ENCODE results near the gene TMEM31.
A peak's percentile ranks its signal among the peaks of the same experiment; 100 is the strongest.

The TMEM31 gene, protein sequence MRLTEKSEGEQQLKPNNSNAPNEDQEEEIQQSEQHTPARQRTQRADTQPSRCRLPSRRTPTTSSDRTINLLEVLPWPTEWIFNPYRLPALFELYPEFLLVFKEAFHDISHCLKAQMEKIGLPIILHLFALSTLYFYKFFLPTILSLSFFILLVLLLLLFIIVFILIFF

DNA sequence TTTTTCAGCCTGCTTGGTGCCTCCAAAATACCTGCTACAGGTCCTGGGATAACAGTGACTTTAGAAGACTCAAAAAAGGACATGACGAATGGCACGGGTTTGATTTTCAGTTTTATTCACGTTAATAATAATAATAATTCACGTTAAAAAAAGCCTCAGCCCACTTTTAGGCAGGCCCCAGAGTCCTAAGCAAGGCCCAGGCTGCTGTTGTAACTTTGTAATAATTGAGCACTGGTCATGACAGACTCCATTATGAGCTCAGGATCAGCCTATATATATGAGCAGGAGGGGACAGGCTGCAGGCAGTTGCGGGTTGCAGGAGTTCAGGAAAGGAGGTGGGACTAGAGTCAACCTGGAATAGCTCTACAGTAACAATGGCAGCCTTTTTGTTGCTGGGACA is at the start of gene TMEM31:
TMEM31 (plus strand) TSS at position 301 of the 400 bp plus-strand sequence. CDS start 1,350 bp downstream, outside the sequence.
- no peak for DNase-seq (ENCODE audit: low read depth, low spot score)
- no peak within 1 kb of the TSS for H3K27ac ChIP-seq

DNA sequence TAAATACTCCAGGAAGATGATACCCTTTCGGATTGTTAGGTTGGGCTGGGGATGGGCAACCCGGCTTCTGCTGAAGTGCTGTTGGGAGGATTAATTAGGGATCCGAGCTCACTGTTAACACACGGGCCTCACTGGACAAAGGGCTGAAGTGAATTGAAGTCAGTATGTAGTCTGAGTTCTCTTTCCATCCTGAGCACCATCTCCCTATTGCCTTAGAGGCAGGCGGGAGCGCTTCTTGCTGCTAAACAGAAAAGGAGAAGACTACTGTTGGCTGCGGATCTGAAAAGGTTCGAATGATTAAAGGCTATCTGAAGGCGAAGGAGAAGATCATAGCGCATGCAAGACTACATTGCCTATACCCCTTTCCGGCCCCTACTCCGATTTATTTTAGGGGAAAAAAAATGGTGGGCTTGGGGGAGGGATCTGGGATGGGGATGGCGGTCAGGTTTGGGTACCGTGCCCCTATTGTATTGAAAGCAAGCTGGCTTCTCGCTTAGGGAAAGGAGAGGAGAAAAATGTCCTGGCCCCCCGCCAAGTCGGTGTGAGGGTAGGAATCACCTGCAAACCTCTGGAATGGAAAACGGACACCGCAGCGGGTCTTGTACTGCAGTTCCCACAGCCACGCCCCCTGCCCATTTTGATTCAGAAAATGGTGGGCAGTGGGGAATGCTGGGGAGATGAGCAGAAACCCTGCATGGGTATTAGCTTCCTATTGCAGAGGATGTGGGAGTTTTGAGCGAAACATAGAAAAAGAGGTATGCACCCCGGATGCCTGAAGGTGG is 46.5 kb upstream of the TMEM31 start:
- H3K27ac ChIP-seq, result no peak overlapping the region

DNA sequence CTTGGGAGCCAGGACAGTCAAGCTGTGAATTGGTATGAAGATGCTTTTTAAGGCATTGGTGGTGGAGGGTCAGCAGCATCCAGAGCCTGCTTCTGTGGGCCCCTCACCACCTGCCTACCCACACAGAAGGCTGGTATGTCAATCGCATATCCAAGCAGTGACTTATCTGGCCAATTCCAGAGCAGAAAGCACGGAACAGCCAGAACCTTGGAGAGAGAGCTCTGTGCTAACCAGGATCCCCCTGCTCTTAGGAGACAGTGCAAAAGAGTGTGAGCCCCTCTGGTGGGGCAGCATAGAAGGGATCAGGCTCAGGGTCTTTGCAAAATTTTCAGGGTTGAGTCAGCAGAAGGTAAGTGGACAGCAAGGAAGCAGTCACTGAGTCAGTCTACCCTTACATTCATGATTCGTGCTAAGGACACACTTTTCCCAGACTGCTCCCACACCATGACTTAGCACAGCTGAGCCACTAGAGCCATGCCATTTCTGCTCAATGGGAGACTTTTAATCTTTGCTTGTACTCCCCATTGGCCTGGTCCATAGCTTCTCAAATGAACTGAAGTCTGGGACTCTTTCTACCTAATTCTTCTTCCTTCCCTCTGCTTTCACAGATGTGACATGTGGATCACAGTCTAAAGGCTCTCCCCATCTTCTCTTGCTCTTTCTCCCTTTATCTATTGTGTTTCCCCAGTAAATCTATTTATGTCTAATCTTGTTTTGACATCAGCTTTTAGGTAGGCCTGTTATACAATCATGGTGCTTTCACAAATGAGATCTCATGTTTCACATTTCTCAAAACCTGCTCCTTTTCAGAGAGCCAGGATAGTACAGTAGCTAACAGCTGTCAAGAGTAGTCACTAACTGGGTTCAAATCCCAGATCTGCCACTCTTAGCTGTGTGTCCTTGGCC is 44.3 kb upstream of the TMEM31 start:
- H3K27ac ChIP-seq, result no peak overlapping the region
- no peak for DNase-seq (ENCODE audit: low read depth, low spot score)

More for the DNA sequence above, 46.5 kb upstream of the TMEM31 start:
- DNase-seq (ENCODE audit: low read depth, low spot score), result no peak

DNA sequence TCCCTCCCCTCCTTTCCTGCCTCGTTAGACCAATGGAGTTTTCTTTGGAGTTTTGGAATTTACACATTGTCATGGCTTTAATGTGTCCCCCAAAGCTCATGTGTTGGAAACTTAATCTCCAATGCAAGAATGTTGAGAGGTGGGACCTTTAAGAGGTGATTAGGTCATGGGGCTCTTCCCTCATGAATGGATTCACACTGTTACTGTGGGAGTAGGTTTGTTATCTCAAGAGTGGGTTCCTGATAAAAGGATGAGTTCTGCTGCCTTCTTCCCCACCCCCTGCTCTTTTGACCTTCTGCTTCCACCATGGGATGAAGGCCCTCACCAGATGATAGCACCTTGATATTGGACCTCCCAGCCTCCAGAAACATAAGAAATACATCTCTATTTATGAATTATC is 41.0 kb upstream of the TMEM31 start:
- no peak for DNase-seq (ENCODE audit: low read depth, low spot score)

GRCh38 chrX:103674531-103675454 is 35.9 kb upstream of the TMEM31 start:
- DNase-seq (ENCODE audit: low read depth, low spot score), result no peak
- H3K27ac ChIP-seq, result no peak overlapping the region

More for the DNA sequence above, 41.0 kb upstream of the TMEM31 start:
- H3K27ac ChIP-seq, result no peak overlapping the region

GRCh38 chrX:103678199-103678993 is 32.3 kb upstream of the TMEM31 start:
- H3K27ac ChIP-seq, result peak overlapping the region; percentile 28
- DNase-seq (ENCODE audit: low read depth, low spot score), result no peak

GRCh38 chrX:103681443-103681842 is 29.3 kb upstream of the TMEM31 start:
- no peak overlapping the region for H3K27ac ChIP-seq
- DNase-seq (ENCODE audit: low read depth, low spot score), result no peak

- H3K27ac ChIP-seq, result peak overlapping the region; percentile 93
Observed at GRCh38 chrX:103685396-103685795, 25.3 kb upstream of the TMEM31 start.

GRCh38 chrX:103686199-103687072 is 24.3 kb upstream of the TMEM31 start, which contains the start of gene MORF4L2:
Gene MORF4L2 (minus strand): TSS chrX:103686699. CDS start chrX:103677027, 9,672 bp downstream.
- H3K27ac ChIP-seq, result peak within 1 kb of the TSS; percentile 93
- DNase-seq (ENCODE audit: low read depth, low spot score), result peak; percentile 98

More at GRCh38 chrX:103685396-103685795, 25.3 kb upstream of the TMEM31 start:
- DNase-seq (ENCODE audit: low read depth, low spot score), result no peak

DNA sequence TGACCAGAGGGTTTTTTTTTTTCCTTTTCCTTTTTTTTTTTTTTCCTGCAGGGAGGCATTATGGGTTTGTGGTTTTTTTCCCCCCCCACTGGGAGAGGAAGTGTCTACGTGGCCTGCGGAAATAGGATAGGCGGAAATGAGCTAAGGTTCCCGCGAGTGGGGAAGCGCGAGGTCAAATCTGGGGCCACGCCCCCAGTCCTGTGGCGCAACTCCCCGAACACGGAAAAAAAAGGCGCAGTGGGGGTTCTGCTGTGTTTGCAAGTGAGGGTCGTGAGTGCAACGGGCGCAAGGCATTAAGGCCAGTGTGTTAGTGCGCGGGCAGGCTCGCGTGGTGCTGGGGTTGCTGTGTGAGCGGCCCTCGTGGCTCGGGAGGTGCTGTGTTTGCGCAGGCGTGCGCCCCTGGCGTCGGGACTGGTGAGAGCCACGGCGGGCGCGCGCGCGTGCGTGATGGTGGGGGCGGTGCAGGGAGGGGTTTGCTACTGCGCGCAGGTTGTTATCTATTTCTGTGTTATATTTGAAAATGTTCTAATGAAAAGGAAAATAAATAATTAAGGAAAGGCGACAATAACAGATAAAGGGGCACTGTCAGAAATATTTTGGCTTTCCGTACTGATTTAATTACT is 23.5 kb upstream of the TMEM31 start:
- peak; percentile 31 for DNase-seq (ENCODE audit: low read depth, low spot score)
- peak overlapping the region; percentile 93 for H3K27ac ChIP-seq

DNA sequence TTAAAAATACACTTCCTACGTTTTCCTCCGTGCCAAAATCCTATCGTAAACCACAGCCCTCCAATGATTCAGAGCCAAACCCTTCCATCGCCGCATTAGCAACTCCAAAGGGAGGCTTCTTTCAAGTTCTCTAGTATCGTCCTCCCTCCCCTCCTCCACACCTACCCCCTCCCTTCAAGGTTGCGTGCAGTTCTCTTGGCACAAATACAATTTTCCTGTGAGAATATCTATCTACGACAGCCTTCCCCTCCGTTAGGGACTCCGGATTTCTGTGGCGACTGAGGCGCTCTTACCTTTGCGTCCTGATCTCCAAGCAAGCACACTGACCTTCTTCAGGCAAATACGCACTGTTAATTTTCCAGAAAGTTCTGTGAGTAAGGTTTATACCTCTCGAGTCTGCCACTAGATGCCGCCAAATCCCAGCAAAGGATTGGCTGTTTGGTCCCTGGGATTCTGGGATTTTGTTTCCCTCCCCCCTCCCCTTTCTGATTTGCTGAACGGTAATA is 23.0 kb upstream of the TMEM31 start:
- peak overlapping the region; percentile 93 for H3K27ac ChIP-seq
- no peak for DNase-seq (ENCODE audit: low read depth, low spot score)

DNA sequence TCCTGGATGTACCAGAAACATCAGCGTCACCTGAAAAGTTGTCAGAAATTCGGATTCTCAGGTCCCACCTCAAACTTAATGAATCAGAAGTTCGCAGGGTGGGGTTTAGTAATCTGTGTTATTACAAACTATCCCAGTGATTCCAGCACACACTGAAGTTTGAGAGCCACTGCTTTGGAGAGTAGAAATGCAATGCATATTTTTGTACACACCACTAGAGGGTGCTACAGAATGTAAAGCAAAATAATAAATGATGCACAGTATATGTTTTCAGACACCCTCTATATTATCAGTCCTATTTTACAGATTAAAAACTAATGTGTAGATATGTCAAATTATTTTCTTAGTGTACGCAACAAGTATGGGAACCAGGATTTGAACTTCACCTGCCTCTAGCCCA is 21.8 kb upstream of the TMEM31 start:
- DNase-seq (ENCODE audit: low read depth, low spot score), result no peak
- H3K27ac ChIP-seq, result no peak overlapping the region

DNA sequence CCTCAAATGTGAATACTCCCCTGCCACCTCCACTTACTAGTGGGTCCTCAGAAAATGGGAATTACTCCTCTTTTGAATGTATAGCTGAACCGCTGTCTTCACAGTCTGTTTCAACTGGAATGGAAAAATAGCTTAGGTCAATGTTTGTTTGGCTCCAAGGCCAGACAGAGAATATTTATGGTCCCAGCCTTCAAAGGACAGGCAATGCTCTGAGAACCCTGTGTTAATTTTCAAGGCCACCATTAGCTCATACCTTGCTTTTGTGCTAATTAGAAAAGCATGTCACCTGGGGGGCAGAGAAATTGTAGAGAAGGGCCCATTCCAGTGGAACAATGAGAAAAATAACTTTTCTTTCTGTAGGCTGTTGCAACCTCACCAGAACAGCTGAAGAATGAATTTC is 19.6 kb upstream of the TMEM31 start:
- no peak for DNase-seq (ENCODE audit: low read depth, low spot score)
- no peak overlapping the region for H3K27ac ChIP-seq

GRCh38 chrX:103697687-103698086 is 13.0 kb upstream of the TMEM31 start:
- H3K27ac ChIP-seq, result no peak overlapping the region
- DNase-seq (ENCODE audit: low read depth, low spot score), result no peak

- H3K27ac ChIP-seq, result no peak overlapping the region
- no peak for DNase-seq (ENCODE audit: low read depth, low spot score)
Observed at GRCh38 chrX:103699243-103699642, 11.5 kb upstream of the TMEM31 start.

GRCh38 chrX:103704863-103705262 is 5.8 kb upstream of the TMEM31 start:
- DNase-seq (ENCODE audit: low read depth, low spot score), result no peak
- H3K27ac ChIP-seq, result no peak overlapping the region

DNA sequence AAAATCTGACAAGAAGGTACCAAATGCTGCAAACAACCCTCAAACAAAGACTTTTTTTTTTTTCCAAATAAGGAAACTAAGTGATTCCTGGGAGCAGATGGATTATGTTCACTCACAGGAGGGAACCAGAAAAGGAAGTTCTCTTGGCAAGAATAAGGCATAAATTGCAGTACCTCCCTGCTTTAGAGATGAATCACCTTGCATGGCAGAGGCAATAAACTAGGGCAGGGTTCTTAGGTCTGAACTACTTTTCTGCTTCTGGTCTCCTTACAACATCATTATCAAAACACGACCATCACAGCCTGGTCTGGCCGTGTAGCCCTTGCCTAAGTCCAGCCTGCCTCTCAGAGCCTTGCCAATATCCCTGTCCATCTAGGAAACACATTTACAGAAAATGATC is 6.3 kb downstream of the TMEM31 start:
- H3K27ac ChIP-seq, result peak overlapping the region; percentile 13
- DNase-seq (ENCODE audit: low read depth, low spot score), result no peak
